Measurements from ENCODE around the gene FRMD6. TPM values are rescaled to one million over a fixed set of nuclear protein-coding genes. Genes with fewer than 3 reads are reported as not detected.

Gene FRMD6
- 8.5 and 9.6 TPM in 2 replicates for total RNA-seq (2021)
- long read RNA-seq, full-length matches to known transcripts, result 13 of 26 reads
- long read RNA-seq, partial matches to known transcripts, result 1 of 26 reads
- long read RNA-seq, other reads (novel, unspliced or antisense), result 12 of 26 reads

DNA sequence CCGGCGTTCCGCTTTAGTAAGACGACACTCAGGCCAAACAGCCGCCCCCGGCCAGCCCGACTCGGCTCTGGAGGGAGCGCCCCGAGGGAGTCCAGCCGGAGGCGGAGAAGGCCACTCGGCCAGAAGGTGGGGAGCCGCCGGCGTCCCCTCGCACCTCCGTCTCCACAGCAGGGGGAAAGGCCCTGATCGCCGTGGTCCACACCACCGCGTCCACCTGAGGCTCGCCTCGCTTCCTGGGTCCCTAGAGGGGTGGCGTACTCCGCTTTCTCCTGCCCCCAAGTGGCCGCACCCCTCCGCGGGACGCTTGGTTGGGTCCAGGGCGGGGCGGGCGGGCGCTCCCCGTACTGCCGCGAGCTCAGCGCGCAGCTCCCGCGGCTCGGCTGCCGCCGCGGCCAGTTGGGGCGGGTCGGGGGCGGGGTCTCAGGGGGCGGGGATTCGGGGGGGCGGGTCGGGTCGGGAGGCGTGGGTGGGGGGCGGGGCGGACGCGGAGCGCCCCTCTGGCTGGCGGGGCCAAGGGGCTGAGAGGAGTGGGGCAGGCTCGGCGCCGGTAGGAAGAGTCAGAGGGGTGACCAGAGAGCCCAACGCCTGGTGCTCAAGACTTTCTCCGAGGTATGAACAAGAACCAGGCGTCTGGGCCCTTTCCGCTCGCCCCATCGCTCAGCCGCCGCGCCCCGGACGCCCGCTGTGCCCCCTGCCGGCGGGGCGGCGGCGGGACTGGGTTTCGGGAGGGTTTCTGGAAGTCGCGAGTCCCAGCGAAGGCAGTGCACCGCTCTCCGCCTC, at the start of gene FRMD6:
Gene FRMD6, plus strand, starts transcription at position 523 of the 780 bp plus-strand sequence. CDS start 37,927 bp downstream, outside the sequence.
- peak within 1 kb of the TSS; percentile 100 for H2BK12ac ChIP-seq (ENCODE audit: insufficient read length, low read depth, low read length)
- H4K5ac ChIP-seq (ENCODE audit: insufficient read length, low read depth, low read length), result peak within 1 kb of the TSS; percentile 100
- H4K8ac ChIP-seq (replicated peaks; ENCODE audit: insufficient read length, low read depth, low read length), result peak within 1 kb of the TSS; percentile 100
- Mint-ChIP-seq H3K27ac (peak within 1 kb of the TSS in 2 of 3 experiments; percentile 88 to 90; a peak in 4 of 7 replicates), H3K27me3 (ENCODE audit: low read depth) (no peaks in the 10 kb centered on the region), H3K4me3 (peak within 1 kb of the TSS; percentile 86 to 91), H3K4me1 (peaks cover 25 to 26% of the 10 kb centered on the region in 2 experiments), H3K9me3 (no peaks in the 10 kb centered on the region; a peak in 1 of 5 replicates), H3K36me3 (ENCODE audit: insufficient read depth in 1 of 3, low read depth in 3 of 3) (no peaks in the 10 kb centered on the region)
- H3K79me1 ChIP-seq (ENCODE audit: insufficient read depth, low read depth, low read length, poor library complexity, severe bottlenecking), result no peaks in the 10 kb centered on the region
- no peak within 1 kb of the TSS for H4K91ac ChIP-seq (ENCODE audit: insufficient read length, low read depth, low read length)
- H2AK5ac ChIP-seq (ENCODE audit: insufficient read length, low read length), result no peak within 1 kb of the TSS
- no peaks in the 10 kb centered on the region for H3K27me3 ChIP-seq (ENCODE audit: insufficient read depth, low read length)
- peak within 1 kb of the TSS; percentile 98 for H2BK120ac ChIP-seq (ENCODE audit: low read depth, low read length, poor library complexity, severe bottlenecking)
- H3K56ac ChIP-seq (ENCODE audit: insufficient read length, low read depth, low read length), result peak within 1 kb of the TSS; percentile 99
- H3K4me1 ChIP-seq (ENCODE audit: insufficient read depth, low read length), result peaks cover 4% of the 10 kb centered on the region; the same call in 1 of the 2 replicates
- no peak within 1 kb of the TSS for H3T11ph ChIP-seq (ENCODE audit: low read length)
- H4K20me1 ChIP-seq (ENCODE audit: control insufficient read depth, insufficient read depth, insufficient read length), result no peaks in the 10 kb centered on the region
- H3K9me3 ChIP-seq (ENCODE audit: control insufficient read depth, low read depth, low read length), result no peaks in the 10 kb centered on the region
- H2BK15ac ChIP-seq (ENCODE audit: low read depth, low read length), result peak within 1 kb of the TSS; percentile 100
- peak within 1 kb of the TSS; percentile 100 for H3K18ac ChIP-seq (ENCODE audit: insufficient read length, low read depth, low read length)
- peak within 1 kb of the TSS; percentile 100 for H3K14ac ChIP-seq (ENCODE audit: insufficient read depth, low read length)
- peak within 1 kb of the TSS; percentile 90 for H3K27ac ChIP-seq (ENCODE audit: insufficient read length, low read depth, low read length)
- peak within 1 kb of the TSS; percentile 100 for H2BK5ac ChIP-seq (ENCODE audit: insufficient read length, low read length)
- WGBS (ENCODE audit: extremely low coverage, insufficient read length, low lambda C conversion rate), result no CpG with 5 or more reads among the region's 86 CpGs
- H2BK20ac ChIP-seq (ENCODE audit: low read depth, low read length, poor library complexity, severe bottlenecking), result no peak within 1 kb of the TSS
- peak within 1 kb of the TSS; percentile 94 for H2AFZ ChIP-seq (ENCODE audit: low read length)
- H3K9ac ChIP-seq (ENCODE audit: extremely low read depth, insufficient read length, low read length), result peak within 1 kb of the TSS; percentile 100
- H3K23ac ChIP-seq (ENCODE audit: insufficient read length, low read depth, low read length), result no peak within 1 kb of the TSS
- no peak within 1 kb of the TSS; the same call in 1 of the 2 replicates for H3K4ac ChIP-seq (ENCODE audit: low read depth, low read length)
- peak; percentile 63 for TF ChIP-seq CTCF (conservative IDR thresholded peaks at IDR 0.05)
- H3K23me2 ChIP-seq (ENCODE audit: insufficient read length, low read depth, low read length, poor library complexity, severe bottlenecking), result peaks cover 19% of the 10 kb centered on the region
- no peaks in the 10 kb centered on the region for H3K79me2 ChIP-seq (ENCODE audit: insufficient read depth, low read length)
- peak; percentile 89 for DNase-seq
- peak within 1 kb of the TSS; percentile 98 for H3K4me2 ChIP-seq (ENCODE audit: insufficient read depth, insufficient read length, low read length)

Data from H9 (cell line).